Measurements from ENCODE around the gene PHTF2.
A peak's percentile ranks its signal among the peaks of the same experiment; 100 is the strongest.

Gene PHTF2

GRCh38 chr7:78002715-78003114 lies 204.1 kb downstream of the PHTF2 start:
- DNase-seq (ENCODE audit: low read depth) = no peak
- no peak overlapping the region for H3K4me3 ChIP-seq (ENCODE audit: low read depth, low read length)
- TF ChIP-seq CTCF (conservative IDR thresholded peaks at IDR 0.05; ENCODE audit: low read depth, low read length) = no peak

GRCh38 chr7:78006063-78006755 lies 207.6 kb downstream of the PHTF2 start:
- no peak overlapping the region for H3K4me3 ChIP-seq (ENCODE audit: low read depth, low read length)
- peak; percentile 3 for DNase-seq (ENCODE audit: low read depth)
- no peak for TF ChIP-seq CTCF (conservative IDR thresholded peaks at IDR 0.05; ENCODE audit: low read depth, low read length)

All from choroid plexus epithelial cell (primary cell).